Panc1 (cell line): ENCODE results near the gene GM2A. TPM values are rescaled to one million over a fixed set of nuclear protein-coding genes. Genes with fewer than 3 reads are reported as not detected.

ENCODE experiments used
- ATAC-seq: fragments of 200-7000 bp; cut with Tn5 transposase; 2 replicates; pipeline ENCODE4 v1.9.1; 2020; ENCODE audit warnings: mild to moderate bottlenecking, moderate library complexity
- BruUV-seq: library from RNA; stranded (reverse); fragments of 400-500 nt; replicated peaks from 2 replicates; lab custom pipeline; 2021; lab: Mats Ljungman, UMichigan
- CTCF ChIA-PET: fragments of 300-600 bp; sonication (Branson Sonifier 250); formaldehyde crosslinking; loops from one replicate; lab custom pipeline; 2022; ENCODE audit warnings: antibody characterized with exemption; lab: Charles Lee
- POLR2A ChIA-PET: fragments of 300-600 bp; sonication (Branson Sonifier 250); formaldehyde crosslinking; loops from one replicate; lab custom pipeline; 2022; ENCODE audit warnings: antibody characterized with exemption; lab: Charles Lee
- DNase-seq: peaks from one replicate; pipeline ENCODE4 v3.0.0-alpha.2; 2010; ENCODE audit warnings: low read depth, low spot score
- H3K27ac ChIP-seq: 2 replicates; pipeline ENCODE4 v1.5.1; 2011; ENCODE audit warnings: mild to moderate bottlenecking, low read length, inconsistent platforms
- H3K27me3 ChIP-seq: fragments of 200-500 bp; sonication (Bioruptor generic); 2 replicates; pipeline ENCODE4 v1.6.0; 2014; ENCODE audit warnings: low read length, inconsistent platforms; ENCODE audit not compliant: control insufficient read depth, insufficient read depth
- H3K36me3 ChIP-seq: fragments of 200-500 bp; sonication (Bioruptor generic); 2 replicates; pipeline ENCODE4 v1.5.1; 2014; ENCODE audit warnings: inconsistent platforms, mild to moderate bottlenecking, low read length, moderate library complexity; ENCODE audit not compliant: control insufficient read depth, insufficient read depth
- H3K4me1 ChIP-seq: 2 replicates; pipeline ENCODE4 v1.5.1; 2011; ENCODE audit warnings: inconsistent platforms, mild to moderate bottlenecking, low read length, moderate library complexity; ENCODE audit not compliant: control insufficient read depth, insufficient read depth
- H3K4me3 ChIP-seq, 2 experiments: 2 replicates each; pipeline ENCODE4 v1.5.1; 2011 to 2012; ENCODE audit warnings: low read depth in 2 of 2, low read length in 2 of 2, mild to moderate bottlenecking in 2 of 2, inconsistent platforms in 1 of 2, moderate library complexity in 1 of 2
- H3K9me3 ChIP-seq: fragments of 200-500 bp; sonication (Bioruptor generic); 2 replicates; pipeline ENCODE4 v1.5.1; 2014; ENCODE audit warnings: low read depth, mild to moderate bottlenecking, inconsistent platforms, low read length, moderate library complexity; ENCODE audit not compliant: control insufficient read depth, insufficient read depth
- CTCF ChIP-seq: fragments of 450-650 bp; IDR thresholded peaks from 2 replicates; pipeline ENCODE4 v1.5.1; 2017; ENCODE audit warnings: mild to moderate bottlenecking
- POLR2AphosphoS5 ChIP-seq: IDR thresholded peaks from 2 replicates; pipeline ENCODE4 v1.6.1; 2012; ENCODE audit warnings: mild to moderate bottlenecking, low read depth, low read length, moderate library complexity
- REST ChIP-seq, 2 experiments: IDR thresholded peaks; 2 replicates each; pipeline ENCODE4 v1.6.1; 2011 to 2012; ENCODE audit warnings: low read depth in 2 of 2, control low read depth in 1 of 2, low read length in 1 of 2, mild to moderate bottlenecking in 1 of 2, moderate library complexity in 1 of 2; ENCODE audit not compliant: insufficient read depth in 1 of 2
- SIN3A ChIP-seq: IDR thresholded peaks from 2 replicates; pipeline ENCODE4 v1.6.1; 2012; ENCODE audit warnings: low read depth, mild to moderate bottlenecking, low read length, moderate library complexity, borderline replicate concordance; ENCODE audit not compliant: insufficient read depth
- TCF7L2 ChIP-seq: IDR thresholded peaks from 2 replicates; pipeline ENCODE4 v1.6.1; 2011; ENCODE audit warnings: mild to moderate bottlenecking, low read depth, low read length, inconsistent platforms
- in situ Hi-C: cut with HindIII; loops from 2 replicates; pipeline ENCODE4 v1.10.0; 2016; ENCODE audit warnings: low sequenced_read_pairs, low pct_unique_long_range_greater_than_20kb
- intact Hi-C: fragments of 100-400 bp; cut with micrococcal nuclease; formaldehyde crosslinking; loops from one replicate; pipeline ENCODE4 v1.10.0; 2022; ENCODE audit not compliant: unreplicated experiment
- total RNA-seq: library from RNA; stranded (reverse); gene quantifications from one replicate; pipeline ENCODE4 v1.2.1, GENCODE V29; 2021; ENCODE audit not compliant: unreplicated experiment

Gene GM2A
- total RNA-seq, 1 experiment from 2014 or later: 40.7 TPM

- Histone ChIP-seq H3K4me3 (no peak overlapping the region), H3K27ac (no peak overlapping the region), H3K36me3 (no peaks in the 10 kb centered on the region), H3K27me3 (no peaks in the 10 kb centered on the region), H3K9me3 (no peaks in the 10 kb centered on the region), H3K4me1 (peaks cover 3% of the 10 kb centered on the region; the same call in 1 of the 2 replicates)
- intact Hi-C loops: no loop called here
- CTCF ChIA-PET: no interaction called here
- BruUV-seq: no TSS peak
- no peak for DNase-seq
- POLR2A ChIA-PET: no interaction called here
- no peak for ATAC-seq
- in situ Hi-C loops: no loop called here
- TF ChIP-seq POLR2AphosphoS5: no peak
- TF ChIP-seq SIN3A: no peak
- TF ChIP-seq CTCF: no peak
- TF ChIP-seq TCF7L2: no peak
- no peak for TF ChIP-seq REST (IDR thresholded peaks at IDR 0.05; ENCODE audit: insufficient read depth in 1 of 2, low read depth in 2 of 2, low read length in 1 of 2)
Measured at GRCh38 chr5:151219138-151219537, 33.8 kb upstream of the GM2A start.

GRCh38 chr5:151219789-151220188, 33.2 kb upstream of the GM2A start:
- no TSS peak for BruUV-seq
- POLR2A ChIA-PET: no interaction called here

More at GRCh38 chr5:151219789-151220188, 33.2 kb upstream of the GM2A start:
- TF ChIP-seq REST (IDR thresholded peaks at IDR 0.05; ENCODE audit: insufficient read depth in 1 of 2, low read depth in 2 of 2, low read length in 1 of 2) (no peak), SIN3A (no peak), TCF7L2 (no peak), CTCF (no peak), POLR2AphosphoS5 (no peak)
- ATAC-seq (no peak), DNase-seq (no peak)
- no peak overlapping the region for H3K27ac ChIP-seq
- peaks cover 3% of the 10 kb centered on the region; the same call in 1 of the 2 replicates for H3K4me1 ChIP-seq
- in situ Hi-C loops: no loop called here
- H3K27me3 ChIP-seq: no peaks in the 10 kb centered on the region
- no peaks in the 10 kb centered on the region for H3K9me3 ChIP-seq
- CTCF ChIA-PET: no interaction called here
- no peaks in the 10 kb centered on the region for H3K36me3 ChIP-seq
- H3K4me3 ChIP-seq: no peak overlapping the region
- intact Hi-C loops: no loop called here
